T47D (cell line): Measurements from ENCODE around the gene NCMAP.

Experiments used
- DNase-seq, 2 experiments: peaks; one replicate each; pipeline versions ENCODE4 v3.0.0 to v3.0.0-alpha.2; 2011 to 2012; ENCODE audit warnings: low read depth in 1 of 2, low spot score in 1 of 2
- JUND ChIP-seq: IDR thresholded peaks from 2 replicates; pipeline ENCODE4 v1.6.1; 2012; ENCODE audit warnings: low read depth
- in situ Hi-C: cut with HindIII; loops from 2 replicates; pipeline ENCODE4 v1.10.0; 2016; ENCODE audit warnings: low sequenced_read_pairs, low pct_unique_long_range_greater_than_20kb

NCMAP gene

GRCh38 chr1:24622218-24622617, 66.3 kb downstream of the NCMAP start:
- no peak for TF ChIP-seq JUND
- in situ Hi-C loops: no loop called here
- DNase-seq: no peak

- DNase-seq: peak; percentile 18 to 87
- TF ChIP-seq JUND: no peak
- in situ Hi-C loops: no loop called here
Observed at GRCh38 chr1:24632832-24633175, 76.9 kb downstream of the NCMAP start.

- TF ChIP-seq JUND: no peak
- DNase-seq: peak; percentile 14 to 64
- in situ Hi-C loops: no loop called here
Observed at GRCh38 chr1:24635195-24635843, 79.4 kb downstream of the NCMAP start.

- no peak for TF ChIP-seq JUND
- in situ Hi-C loops: no loop called here
- DNase-seq: no peak
Observed at GRCh38 chr1:24636661-24637357, 80.9 kb downstream of the NCMAP start.

- no peak for DNase-seq
- TF ChIP-seq JUND: no peak
- in situ Hi-C loops: no loop called here
Observed at GRCh38 chr1:24639094-24639493, 83.2 kb downstream of the NCMAP start.

GRCh38 chr1:24639881-24640280, 84.0 kb downstream of the NCMAP start:
- in situ Hi-C loops: no loop called here
- DNase-seq: peak; percentile 12 to 87
- no peak for TF ChIP-seq JUND

- in situ Hi-C loops: no loop called here
- TF ChIP-seq JUND: no peak
- DNase-seq: no peak
Observed at GRCh38 chr1:24640288-24640687, 84.4 kb downstream of the NCMAP start.

GRCh38 chr1:24641646-24642151, 85.8 kb downstream of the NCMAP start:
- in situ Hi-C loops: no loop called here

GRCh38 chr1:24642481-24643362, 86.8 kb downstream of the NCMAP start, which contains the start of gene SRRM1:
Gene SRRM1 (plus strand): TSS chr1:24643302. CDS start chr1:24643327, 25 bp downstream.
- in situ Hi-C loops: no loop called here
- peak; percentile 91 to 99 for DNase-seq
- TF ChIP-seq JUND: no peak

More at GRCh38 chr1:24641646-24642151, 85.8 kb downstream of the NCMAP start:
- no peak for DNase-seq
- TF ChIP-seq JUND: no peak

- DNase-seq: no peak
- no peak for TF ChIP-seq JUND
- in situ Hi-C loops: no loop called here
Observed at GRCh38 chr1:24643363-24644099, 87.6 kb downstream of the NCMAP start.

- in situ Hi-C loops: no loop called here
- peak in 1 of 2 experiments; percentile 33 for DNase-seq
Observed at GRCh38 chr1:24644100-24644384, 88.2 kb downstream of the NCMAP start.

GRCh38 chr1:24648919-24649318, 93.0 kb downstream of the NCMAP start:
- no peak for DNase-seq
- in situ Hi-C loops: no loop called here
- TF ChIP-seq JUND: no peak

More at GRCh38 chr1:24644100-24644384, 88.2 kb downstream of the NCMAP start:
- no peak for TF ChIP-seq JUND
